Adrenal gland (tissue), 5 donors: ENCODE measurements around the gene ZNF43.
"Not testable (repeated sequence)": the region's sequence is repeated elsewhere in the genome, so short reads cannot be mapped to it uniquely, and the experiment has no call there.

Experiments
- CTCF ChIP-seq, 6 experiments: fragments of 450-650 bp in 4 of 6; fragments of 200-600 bp in 2 of 6; sonication (generic) in 1 of 6; IDR thresholded peaks; 1 replicate in 5 of 6; 2 replicates in 1 of 6; pipeline versions ENCODE4 v1.5.1 to v1.8.0; 2016 to 2021; ENCODE audit warnings: antibody characterized with exemption in 6 of 6, mild to moderate bottlenecking in 2 of 6, moderate library complexity in 1 of 6
- POLR2A ChIP-seq, 2 donors: fragments of 450-650 bp; IDR thresholded peaks; one replicate each; pipeline ENCODE4 v1.6.1; 2017; ENCODE audit warnings: antibody characterized with exemption in 2 of 2, mild to moderate bottlenecking in 2 of 2, moderate library complexity in 1 of 2
- donor health status: DM: no; HTN: no; CAD: no.

DNA sequence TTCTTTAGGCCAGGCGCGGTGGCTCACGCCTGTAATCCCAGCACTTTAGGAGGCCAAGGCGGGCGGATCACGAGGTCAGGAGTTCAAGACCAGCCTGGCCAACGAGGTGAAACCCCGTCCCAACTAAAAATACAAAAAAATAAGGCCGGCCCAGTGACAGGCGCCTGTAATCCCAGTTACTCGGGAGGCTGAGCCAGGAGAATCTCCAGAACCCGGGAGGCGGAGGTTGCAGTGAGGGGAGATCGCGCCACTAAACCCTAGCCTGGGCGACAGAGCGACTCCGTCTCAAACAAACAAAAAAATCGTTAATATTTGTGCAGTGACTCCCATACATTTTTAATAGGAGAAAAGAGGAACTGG lies 69.3 kb downstream of the ZNF43 start:
- TF ChIP-seq CTCF, POLR2A (IDR thresholded peaks at IDR 0.05): not testable (repeated sequence)
